NCI-H1092 (cell line): Measurements from ENCODE around the gene ANKRD35.
A peak's percentile ranks its signal among the peaks of the same experiment; 100 is the strongest.
"Not testable (repeated sequence)": the region's sequence is repeated elsewhere in the genome, so short reads cannot be mapped to it uniquely, and the experiment has no call there.

ENCODE experiments used
- DNase-seq: peaks from one replicate; lab custom pipeline; 2025; lab: John Stamatoyannopoulos, UW

Gene ANKRD35, protein sequence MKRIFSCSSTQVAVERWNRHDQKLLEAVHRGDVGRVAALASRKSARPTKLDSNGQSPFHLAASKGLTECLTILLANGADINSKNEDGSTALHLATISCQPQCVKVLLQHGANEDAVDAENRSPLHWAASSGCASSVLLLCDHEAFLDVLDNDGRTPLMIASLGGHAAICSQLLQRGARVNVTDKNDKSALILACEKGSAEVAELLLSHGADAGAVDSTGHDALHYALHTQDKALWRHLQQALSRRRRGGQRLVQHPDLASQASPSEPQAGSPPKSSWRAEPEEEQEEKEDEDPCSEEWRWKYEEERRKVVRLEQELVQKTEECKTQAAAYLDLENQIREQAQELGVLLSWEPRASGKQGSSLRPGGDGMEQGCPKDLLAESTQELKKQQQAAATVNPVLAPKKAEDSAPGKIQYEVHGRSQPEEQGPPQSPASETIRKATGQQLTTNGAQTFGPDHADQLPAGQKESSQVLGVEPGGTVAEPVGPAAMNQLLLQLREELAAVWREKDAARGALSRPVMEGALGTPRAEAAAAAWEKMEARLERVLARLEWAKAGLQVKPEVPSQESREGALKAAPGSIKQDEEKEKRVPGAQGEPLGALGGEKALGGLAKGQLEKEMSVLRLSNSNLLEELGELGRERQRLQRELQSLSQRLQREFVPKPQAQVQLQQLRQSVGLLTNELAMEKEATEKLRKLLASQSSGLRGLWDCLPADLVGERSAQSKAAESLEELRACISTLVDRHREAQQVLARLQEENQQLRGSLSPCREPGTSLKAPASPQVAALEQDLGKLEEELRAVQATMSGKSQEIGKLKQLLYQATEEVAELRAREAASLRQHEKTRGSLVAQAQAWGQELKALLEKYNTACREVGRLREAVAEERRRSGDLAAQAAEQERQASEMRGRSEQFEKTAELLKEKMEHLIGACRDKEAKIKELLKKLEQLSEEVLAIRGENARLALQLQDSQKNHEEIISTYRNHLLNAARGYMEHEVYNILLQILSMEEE

DNA sequence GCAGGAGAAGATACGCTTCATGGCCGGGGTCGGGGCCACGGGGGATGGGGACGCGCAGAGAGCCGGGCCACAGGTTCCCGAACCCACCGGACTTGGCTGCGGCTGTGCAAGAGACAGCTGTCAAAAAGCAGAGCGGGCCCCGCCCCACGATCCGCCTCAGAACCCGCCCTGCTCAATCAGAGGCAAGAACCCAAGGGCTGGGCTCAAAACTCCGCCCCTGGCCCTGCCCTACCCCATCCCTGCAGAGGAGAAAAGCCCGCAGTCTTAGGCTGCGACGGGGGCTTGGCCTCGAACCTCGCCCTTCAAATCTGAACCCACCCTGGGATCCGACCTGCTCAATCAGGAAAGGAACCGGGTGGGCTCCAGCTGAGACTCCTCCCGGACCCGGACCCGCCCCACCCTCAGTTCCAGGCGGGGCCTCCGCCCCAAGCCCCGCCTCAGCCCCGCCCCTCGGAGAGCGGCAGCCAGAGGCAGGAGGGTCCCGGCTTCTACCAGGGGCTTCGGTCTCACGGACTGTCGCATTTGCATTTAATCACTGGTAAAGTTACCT is at the start of gene ANKRD35:
TSS of gene ANKRD35 (minus strand) at position 129 of the 550 bp plus-strand sequence. CDS start at position 21, 108 bp downstream.
- peak; percentile 76 for DNase-seq

GRCh38 chr1:145932522-145933009 is 46.9 kb upstream of the ANKRD35 start:
- not testable (repeated sequence) for DNase-seq

GRCh38 chr1:145927916-145928643 is 42.4 kb upstream of the ANKRD35 start:
- no peak for DNase-seq

DNA sequence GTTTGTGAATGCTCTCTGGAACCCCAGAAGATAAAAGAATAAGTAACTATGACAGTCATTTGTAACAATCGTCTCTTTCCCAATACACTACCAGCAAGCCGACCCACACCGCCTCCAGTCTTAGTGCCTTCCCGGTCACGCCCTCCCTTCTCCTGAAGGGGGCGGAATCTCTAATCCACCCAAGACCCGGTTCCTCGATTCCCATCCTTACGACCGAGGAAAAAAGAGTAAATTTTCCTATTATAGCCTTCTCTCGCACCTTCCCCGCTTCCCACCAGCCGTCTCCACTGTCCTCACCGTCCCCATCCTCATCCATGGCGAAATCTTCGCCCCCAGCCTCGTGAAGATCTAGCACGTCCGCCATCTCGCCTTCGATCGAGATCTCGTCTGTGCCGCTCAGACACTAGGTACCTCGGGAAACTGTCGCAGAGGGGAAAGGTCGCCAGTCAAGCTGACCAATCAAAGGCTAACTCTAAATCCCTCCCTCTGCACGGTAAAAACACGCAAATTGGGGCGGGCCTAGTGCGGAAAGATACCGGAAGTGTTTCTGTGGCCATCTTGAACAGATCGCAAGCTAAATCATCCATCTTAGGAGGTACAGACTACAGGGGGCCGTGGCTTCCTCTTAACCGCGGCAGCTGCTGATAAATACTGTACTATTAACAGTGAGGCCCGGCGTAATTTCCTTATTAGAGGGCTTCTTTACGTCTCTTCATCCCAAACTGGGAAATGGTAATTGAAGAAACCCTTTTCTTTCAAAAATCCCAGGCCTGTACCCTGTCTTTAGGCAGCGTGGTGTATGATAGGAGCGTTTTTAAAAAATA is 41.6 kb upstream of the ANKRD35 start, which contains the start of gene RBM8A:
TSS of gene RBM8A (minus strand) at position 422 of the 824 bp plus-strand sequence. CDS start at position 364, 58 bp downstream.
- peak; percentile 99 for DNase-seq

DNA sequence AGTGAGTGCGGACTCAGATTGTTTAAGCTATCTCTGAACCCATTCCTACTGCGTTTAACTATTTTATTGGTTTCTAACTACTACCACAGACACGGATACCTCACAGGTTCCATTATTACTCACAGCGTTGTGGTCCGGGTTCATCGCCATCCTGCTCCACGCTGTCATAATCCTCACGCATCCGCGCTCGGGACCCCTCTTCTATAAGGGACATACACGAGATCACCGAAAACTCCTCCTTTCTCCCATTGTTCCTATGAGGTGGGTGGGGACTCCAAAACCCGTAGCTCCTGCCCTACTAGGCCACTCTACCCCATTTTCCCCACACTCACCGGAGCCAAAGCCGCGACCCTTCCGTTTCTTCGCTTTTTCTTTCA is 41.0 kb upstream of the ANKRD35 start:
- no peak for DNase-seq

GRCh38 chr1:145922266-145922665 is 36.6 kb upstream of the ANKRD35 start:
- no peak for DNase-seq

- DNase-seq: not testable (repeated sequence)
These were observed 34.6 kb upstream of the ANKRD35 start for GRCh38 chr1:145920297-145920696.

GRCh38 chr1:145918992-145919939 is 33.6 kb upstream of the ANKRD35 start:
- no peak for DNase-seq

GRCh38 chr1:145918144-145918991 is 32.7 kb upstream of the ANKRD35 start, which contains the start of gene PEX11B:
TSS of gene PEX11B (minus strand) at chr1:145918717. CDS start at chr1:145918688, 29 bp downstream.
- peak; percentile 79 for DNase-seq

DNA sequence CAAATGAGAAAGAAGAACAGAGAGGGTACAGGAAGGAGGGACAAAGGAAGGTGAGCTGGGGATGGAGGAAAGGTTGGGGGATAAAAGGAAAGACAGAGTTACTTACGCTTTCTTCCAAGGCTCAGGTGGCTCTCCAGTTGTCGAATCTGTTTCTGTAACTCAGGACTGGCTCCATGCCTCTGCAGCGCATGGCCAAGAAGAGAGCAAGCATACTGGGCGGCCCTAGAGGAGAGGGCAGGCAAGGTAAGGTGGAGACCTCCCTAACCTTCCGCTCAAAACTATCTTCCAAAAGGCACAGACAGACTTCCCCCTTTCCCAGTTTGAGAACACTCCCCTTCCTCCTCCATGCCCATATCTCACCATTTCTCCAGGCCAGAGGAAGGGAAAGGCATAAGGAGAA is 31.9 kb upstream of the ANKRD35 start:
- no peak for DNase-seq

DNA sequence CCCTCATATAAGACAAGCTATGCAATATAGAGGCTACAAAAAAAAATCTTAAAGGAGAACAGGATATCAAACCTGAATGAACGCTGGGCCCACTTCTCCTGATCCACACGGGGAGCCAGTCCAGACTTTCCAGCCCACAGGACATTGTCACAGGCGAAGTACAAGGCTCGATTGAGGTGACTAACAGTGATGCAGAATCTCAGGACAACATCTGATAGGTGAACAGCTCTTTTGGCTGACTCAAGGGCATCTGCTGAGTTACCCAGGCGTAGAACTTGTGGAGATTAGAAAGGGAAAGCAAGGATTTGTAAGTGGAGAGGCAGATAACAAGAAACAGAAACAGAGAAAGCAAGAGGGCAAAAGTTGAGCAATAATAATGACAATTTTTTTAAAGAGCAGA is 31.1 kb upstream of the ANKRD35 start:
- DNase-seq: no peak

DNA sequence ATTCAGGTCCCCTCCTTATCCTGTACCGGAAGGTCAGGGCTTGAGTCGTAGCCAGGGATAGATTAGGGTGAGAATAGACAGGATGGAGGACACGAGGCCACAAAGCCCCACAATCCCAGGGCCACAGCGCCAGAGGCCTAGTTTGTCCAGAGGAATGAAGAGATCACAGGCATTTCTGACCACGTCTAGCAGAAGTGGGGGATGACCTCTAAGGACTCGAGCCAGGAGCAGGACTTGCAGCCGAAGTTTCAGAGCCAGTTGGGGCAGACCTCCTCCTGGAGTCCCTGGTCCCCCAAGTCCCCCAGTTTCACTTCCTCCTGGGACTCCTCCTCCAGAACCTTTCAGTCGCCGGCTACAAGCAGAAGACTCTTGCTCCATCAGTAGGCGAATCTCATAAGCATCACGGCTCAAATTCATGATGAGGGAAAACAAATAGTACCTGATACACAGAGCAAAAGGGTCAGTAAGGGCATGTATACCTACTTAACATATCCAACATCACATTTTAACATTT is 26.5 kb upstream of the ANKRD35 start:
- DNase-seq: no peak

DNA sequence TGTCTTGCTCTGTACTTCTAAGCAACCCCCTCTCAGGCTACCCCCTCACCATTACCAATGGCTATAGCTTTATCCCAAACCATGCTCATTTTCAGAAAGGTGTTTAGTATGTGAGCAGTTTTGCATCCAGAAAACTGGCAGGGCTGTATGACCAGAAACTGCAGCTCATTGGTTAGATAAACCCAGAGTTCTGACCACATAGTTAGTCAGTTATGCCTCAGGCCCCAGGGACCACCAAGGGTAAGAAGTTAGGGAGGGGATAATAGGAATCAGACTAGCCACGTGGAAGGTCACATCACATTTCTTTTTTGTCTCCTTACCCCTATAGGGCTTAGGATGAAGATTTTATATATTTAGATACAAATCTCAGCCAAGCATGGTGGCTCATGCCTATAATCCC is 23.0 kb upstream of the ANKRD35 start:
- no peak for DNase-seq

DNA sequence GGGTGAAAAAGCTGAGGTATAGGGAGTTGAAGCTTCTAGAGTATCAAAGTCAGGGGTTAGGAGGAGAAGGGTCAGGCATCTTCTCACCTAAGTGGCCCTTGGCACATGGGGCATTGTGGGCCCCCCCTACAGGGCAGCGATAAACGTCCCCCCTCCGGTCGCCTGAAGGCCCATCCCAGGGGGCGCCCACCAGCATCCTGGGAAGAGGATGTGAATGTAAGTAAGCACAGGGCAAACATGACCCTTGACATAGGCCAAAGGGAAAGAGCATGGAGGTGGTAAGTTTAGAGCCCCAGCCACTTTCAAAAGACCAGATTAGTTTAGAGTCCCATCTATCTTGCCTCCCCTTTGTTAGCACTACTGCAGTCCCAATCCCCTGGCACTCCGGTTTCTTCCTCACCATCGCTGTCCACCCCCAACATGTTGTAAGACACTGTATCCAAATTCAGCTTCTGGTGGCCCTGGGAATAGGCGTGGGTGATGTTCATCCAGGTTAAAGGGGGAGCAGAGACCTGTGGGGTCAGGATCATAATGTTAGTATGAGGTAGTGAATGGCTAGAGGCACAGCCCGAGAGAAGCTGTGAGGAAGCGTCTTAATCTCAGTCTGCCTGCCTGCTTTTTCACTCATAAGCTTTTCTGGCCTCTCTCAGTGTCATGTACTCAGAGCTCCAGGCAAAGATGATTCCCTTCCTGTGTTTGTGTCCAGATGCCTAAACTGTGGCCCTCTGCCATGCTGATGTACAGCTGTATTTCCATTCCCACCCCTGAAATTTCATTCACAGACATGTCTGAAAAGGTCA is 21.5 kb upstream of the ANKRD35 start:
- no peak for DNase-seq

GRCh38 chr1:145901312-145902021 is 15.8 kb upstream of the ANKRD35 start:
- DNase-seq: no peak

DNA sequence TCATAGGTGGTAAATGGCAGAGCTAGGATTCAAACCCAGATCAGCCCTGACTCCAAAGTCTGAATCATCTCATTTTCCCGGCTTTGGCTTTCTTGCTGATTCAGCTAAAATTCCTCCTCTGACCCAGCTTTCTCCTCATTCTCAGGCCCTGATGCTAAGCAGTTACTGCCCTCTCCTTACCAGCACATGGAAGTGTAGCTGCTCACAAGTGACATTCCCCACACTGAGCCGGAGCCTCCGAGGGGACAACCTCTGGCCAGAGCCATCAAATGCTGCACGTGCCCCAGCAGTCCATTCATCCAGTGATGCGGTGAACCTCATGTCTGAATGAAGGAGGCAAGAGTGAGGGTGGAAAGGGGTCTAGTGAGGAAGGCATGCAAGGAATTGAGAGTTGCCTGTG is 13.1 kb upstream of the ANKRD35 start:
- DNase-seq: no peak

GRCh38 chr1:145897969-145898368 is 12.3 kb upstream of the ANKRD35 start:
- DNase-seq: no peak
